Stimulated activated CD8-positive, alpha-beta memory T cell treated with anti-CD3 and anti-CD28 coated beads, Interleukin-7, amount 100 ng/mL, for 24 hours (primary cell): ENCODE data around the gene GAL3ST2.
"Not testable (repeated sequence)": the region's sequence is repeated elsewhere in the genome, so short reads cannot be mapped to it uniquely, and the experiment has no call there.

Experiments used
- DNase-seq: peaks from one replicate; pipeline ENCODE4 v3.0.0-alpha.2; 2020; ENCODE audit warnings: low read depth

The GAL3ST2 gene

DNA sequence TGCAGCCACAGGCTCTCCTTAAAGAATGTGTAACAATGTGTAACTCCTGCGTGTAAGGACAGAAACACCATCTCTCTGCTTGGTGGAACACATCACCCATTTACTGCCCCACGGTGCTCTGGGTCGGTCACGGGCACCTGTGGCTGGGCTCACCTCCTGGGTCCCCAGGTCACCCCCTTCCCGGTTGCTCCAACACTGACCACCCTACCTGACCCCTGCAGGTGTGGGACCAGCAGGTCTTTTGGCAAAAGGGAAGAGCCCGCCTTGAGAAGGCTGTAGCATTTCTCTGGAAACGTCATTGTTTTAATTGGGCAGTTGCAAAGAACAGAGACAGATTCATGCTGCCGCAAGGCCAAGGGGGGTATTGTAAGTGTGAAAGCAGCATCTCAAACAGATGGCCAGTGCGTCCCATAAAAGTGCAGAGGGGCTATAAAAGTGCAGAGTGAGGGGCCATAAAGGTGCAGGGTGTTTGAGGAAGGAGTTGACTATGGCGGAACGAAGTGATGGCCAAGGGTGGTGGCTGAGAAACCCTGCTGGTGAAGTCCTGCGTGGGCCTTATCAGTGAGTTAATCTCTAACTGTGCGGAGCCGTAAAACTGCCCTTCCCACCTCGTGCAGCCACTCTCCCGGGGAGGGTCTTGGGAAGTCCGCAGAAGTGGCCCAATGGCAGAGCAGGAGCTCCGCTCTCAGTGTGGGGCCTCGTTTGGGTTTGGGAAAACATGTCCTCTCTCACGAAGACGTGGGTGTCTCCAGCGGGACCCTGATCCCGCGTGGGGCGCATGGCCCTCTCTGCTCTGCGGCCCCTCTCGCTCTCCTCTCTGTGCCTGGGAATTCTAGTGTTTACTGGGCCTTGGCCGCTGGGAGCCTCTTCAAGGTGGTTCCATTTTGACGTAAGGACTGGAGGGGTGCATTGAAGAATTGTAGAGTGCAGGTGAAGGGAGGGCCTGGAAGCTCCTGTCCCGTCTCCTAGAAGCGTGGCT, 18.7 kb downstream of the GAL3ST2 start:
- DNase-seq, result no peak

GRCh38 chr2:241796209-241796608, 19.6 kb downstream of the GAL3ST2 start:
- DNase-seq, result no peak

DNA sequence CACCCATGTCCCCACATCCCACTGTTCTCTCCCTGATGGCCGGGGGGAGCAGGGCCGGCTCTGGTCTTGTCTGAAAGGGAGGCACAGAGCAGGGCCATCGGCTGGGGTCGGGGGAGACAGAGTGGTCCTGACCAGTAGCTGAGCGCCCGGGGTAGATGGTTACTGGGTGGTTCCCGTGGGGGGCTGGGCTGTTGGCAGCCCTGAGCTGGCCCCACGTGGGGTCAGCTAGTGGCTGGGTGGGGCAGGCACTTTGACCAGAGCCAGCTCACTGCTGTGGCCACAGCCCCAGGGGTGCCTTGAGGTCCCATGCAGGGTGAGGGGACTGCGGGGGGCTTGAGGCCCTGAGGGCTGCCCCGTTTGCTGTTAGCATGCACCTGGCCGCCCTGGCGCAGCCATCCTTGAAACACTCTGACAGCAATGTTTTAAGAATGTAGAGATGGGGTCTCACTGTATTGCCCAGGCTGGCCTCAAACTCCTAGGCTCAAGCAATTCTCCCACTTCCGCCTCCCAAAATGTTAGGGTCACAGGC, 20.1 kb downstream of the GAL3ST2 start:
- no peak for DNase-seq

DNA sequence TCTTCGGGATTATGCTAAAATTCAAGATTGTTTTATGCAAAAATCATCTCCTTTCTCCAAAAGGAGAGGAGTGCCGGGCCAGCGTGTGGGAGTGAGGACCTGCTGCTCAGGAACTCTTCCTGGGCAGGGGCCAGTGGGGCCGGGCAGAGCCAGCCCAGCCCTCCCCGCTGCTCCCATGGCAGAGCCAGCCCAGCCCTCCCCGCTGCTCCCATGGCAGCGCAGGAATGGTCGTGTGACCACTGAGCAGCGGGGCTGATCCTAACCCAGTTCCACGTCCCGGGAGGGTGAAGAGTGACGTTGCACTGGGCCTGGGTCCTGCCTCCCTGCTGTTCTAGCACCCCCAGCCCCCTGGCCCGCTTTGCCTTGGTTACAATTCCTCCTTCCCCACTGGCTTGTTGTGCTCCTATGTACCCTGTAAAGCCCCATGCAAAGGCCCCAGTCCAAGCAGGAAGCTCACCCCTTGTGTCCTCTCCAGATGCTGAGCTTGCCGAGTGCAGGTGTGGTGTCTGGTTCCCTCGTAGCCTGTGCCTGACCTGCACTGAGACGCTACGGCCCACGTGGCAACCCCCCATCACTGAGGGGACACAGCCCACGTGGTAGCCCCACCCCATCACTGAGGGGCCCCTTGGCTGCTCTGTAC, 20.9 kb downstream of the GAL3ST2 start:
- DNase-seq, result no peak

DNA sequence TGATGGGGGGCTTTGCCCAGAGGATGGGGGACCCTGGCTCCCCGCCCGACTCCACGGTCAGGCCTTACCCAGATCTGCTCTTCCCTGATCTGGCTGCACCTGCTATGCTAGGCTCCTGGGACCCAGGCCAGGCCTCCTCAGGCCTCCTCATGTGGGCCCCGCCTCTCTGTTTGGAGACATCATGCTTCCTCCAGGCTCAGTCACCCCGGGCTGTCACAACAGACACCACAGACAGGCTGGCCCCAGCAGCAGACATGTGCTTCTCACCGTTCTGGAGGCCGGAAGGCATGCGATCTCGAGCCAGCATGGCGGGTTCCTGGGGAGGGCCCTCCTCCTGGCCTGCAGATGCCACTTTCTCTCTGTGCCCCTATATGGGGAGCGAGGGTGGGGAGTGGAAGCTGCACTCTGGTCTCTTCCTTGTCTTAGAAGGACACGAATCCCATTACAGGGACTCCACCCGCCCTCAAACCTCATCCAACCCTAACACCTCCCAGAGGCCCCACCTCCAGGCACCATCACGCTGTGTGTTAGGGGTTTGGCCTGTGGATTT, 21.5 kb downstream of the GAL3ST2 start:
- no peak for DNase-seq

GRCh38 chr2:241798631-241799521, 22.3 kb downstream of the GAL3ST2 start:
- no peak for DNase-seq

DNA sequence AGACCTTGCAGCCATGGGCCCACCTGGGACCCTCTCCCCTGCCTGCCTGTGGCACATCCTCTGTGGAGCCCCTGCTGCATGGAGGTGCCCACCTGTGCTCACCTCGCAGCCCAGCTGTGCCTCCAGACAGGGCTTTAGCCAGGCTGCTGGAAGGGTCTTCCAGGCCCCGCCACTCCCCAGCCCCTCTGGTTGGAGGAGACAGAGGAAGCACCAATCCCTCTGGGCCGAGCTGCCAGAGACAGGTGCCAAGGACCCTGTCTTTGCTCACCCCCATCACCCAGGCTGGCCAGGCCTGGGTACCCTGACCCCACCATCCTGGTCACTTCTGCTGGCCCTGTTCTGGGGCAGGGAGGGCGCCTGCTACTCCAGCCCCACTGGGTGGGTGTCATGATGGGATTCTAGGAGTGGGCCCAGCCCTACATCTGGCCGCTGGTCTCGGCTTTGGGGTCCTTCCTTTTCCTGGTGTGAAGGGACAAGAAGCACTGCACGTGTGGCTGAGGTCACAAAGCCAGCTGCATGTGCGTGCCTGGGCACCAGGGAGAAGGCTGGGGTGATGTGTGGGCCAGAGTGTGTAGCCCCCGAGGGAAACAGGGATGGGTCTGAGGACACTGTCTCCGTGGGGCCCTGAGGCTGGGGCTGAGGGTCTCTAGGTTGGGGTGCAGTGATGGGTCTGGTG, 23.0 kb downstream of the GAL3ST2 start:
- DNase-seq, result no peak

- not testable (repeated sequence) for DNase-seq
Measured at GRCh38 chr2:241800198-241800903, 23.7 kb downstream of the GAL3ST2 start.

DNA sequence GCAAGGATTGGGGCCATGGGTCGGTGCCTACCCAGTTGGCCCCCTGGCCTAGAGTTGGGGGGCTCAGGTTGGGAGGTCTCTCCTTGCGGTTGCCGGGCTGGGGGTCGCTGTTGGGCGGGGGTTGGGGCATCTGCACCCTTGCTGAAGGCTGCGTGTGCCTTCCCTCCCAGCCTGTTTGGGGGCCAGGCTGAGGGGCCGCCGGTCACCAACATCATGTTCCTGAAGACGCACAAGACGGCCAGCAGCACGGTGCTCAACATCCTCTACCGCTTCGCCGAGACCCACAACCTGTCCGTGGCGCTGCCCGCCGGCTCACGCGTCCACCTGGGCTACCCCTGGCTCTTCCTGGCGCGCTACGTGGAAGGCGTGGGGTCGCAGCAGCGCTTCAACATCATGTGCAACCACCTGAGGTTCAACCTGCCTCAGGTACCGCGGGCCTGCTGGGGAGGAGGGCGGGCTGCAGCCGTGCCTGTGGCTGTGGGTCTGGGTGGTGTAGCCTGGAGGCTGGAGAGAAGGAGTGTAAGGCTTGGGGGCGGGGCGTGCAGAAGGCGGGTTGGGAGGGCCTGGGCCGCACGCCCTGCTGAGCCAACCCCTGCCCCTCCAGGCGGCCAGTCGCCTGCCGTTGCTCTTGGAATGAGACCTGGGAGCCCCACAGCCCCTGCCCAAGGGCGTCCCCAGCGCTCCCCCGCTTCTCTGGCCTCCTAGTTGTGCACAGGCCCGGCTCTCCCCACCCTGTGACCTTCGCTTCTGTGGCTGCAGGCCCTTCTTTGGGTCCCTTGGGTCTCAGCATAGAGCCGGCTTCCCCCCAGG, 25.2 kb downstream of the GAL3ST2 start:
- no peak for DNase-seq

DNA sequence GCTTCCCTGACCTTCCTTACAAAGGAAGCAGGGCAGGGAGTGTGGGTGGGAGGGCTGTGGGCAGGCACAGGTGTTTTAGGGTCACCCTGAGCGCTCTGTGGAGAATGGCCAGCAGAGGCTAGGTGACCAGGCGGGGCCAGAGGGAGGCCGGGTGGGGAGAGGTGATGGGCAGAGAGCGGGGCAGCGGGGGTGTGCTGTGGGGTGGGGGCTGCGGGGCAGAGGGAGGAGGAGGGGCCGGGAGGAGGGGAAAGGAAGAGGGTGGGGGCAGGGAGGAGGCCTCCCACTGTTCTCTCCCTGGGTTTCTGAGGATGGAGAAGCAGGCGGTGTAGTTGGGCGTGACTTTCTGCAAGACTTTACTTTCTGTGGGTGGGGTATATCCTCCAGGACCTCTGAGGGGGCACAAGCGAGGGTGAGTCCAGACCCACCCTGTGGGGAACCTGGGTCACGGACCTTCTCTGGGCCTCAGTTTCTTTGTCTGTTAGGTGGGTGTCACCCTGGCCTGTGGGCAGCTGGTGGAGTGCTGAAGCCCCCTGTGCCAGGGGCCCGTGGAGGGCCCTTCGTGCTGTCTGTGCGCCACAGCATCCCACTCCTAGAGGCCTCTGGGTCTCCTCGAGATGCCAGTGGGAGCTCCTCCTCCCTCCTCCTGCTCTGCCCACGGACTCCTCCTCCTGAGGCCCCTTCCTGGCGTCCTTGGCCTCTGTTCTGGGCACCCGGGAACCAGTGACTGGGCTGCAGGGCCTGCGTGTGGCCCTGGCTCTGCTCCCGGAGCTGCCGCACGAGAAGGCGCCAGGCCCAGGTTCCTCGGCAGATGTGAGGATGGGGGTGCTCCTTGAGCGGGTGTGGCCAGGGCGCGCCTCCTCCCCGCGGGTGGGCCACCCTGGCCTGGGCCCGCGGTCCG, 26.0 kb downstream of the GAL3ST2 start:
- no peak for DNase-seq

- DNase-seq, result no peak
Measured at GRCh38 chr2:241803387-241804325, 27.0 kb downstream of the GAL3ST2 start.

DNA sequence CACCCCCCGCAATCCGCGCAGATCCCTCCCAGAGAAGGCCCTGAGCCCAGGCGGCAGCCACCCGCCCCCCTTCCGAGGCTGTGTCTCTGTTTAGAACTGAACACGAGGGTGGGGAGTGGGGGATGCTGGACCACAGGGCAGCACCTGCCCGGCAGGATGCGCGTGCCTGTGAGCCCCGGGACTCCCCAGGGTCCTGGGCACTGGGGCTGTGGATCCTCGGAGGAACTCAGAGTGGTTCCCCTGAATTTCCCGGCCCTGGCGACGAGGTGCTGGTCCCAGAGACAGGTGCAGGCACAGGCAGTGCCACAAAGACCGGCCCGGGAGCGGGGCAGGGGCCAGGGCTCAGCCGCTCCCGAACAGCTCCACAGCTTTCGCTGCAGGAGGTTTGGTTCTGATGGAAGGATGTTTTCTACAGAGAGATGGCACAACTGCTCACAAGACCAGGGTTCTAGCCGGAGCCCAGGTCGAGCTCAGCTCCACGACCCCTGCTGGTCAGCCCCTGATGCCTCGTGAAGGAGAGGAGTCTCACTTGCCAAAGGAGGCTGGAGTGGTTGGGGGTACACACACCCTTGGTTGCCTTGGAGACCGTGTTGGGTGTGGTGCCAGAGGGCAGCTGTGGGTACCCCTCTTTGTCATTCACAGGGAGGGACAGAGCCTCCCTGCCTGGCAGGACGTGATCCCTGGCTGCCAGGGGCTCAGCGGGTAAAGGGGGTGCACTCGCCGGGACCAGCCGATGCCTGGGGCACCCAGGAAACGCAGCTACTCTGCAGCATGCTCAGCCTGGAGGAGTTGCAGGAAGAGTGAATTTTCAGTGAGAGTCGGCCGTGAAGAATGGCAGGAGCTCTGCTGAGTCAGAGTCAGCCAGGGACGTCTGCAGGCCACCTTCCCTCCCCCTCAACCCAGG, 28.0 kb downstream of the GAL3ST2 start:
- no peak for DNase-seq

DNA sequence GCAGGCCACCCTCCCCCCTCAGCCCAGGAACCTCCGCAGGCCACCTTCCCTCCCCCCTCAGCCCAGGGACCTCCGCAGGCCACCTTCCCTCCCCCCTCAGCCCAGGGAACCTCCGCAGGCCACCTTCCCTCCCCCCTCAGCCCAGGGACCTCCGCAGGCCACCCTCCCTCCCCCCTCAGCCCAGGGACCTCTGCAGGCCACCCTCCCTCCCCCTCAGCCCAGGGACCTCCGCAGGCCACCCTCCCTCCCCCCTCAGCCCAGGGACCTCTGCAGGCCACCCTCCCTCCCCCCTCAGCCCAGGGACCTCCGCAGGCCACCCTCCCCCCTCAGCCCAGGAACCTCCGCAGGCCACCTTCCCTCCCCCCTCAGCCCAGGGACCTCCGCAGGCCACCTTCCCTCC, 29.6 kb downstream of the GAL3ST2 start:
- DNase-seq, result not testable (repeated sequence)

DNA sequence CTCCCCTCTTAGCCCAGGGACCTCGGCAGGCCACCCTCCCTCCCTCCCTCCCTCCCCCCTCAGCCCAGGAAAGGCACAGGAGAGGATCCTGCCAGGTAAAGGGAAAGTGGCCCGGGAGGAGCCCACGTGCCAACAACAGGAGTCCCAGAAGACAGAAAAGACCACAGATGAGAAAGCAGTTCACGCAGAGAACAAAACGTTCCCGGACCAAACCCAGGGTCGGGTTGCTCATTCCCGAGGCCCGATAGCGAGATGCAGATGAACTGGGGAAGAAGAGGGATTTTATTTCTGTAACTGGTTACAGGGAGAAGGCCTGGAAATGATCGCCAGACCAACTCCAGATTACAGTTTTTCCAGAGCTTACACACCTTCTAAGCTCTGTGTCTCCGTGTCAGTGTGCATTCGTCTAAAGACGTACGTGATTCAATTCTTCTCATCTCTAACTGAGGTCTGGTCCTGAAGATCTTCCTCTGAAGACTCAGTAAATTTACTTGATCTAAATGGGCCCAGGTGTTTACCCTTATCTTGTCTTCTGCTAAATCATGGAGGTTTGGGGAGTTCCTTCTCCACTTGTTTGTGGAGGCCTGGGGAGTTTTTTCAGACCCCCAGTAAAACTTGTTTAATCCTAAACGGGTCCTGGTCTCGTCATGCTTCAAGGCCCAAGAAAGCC, 31.6 kb downstream of the GAL3ST2 start:
- DNase-seq, result no peak

DNA sequence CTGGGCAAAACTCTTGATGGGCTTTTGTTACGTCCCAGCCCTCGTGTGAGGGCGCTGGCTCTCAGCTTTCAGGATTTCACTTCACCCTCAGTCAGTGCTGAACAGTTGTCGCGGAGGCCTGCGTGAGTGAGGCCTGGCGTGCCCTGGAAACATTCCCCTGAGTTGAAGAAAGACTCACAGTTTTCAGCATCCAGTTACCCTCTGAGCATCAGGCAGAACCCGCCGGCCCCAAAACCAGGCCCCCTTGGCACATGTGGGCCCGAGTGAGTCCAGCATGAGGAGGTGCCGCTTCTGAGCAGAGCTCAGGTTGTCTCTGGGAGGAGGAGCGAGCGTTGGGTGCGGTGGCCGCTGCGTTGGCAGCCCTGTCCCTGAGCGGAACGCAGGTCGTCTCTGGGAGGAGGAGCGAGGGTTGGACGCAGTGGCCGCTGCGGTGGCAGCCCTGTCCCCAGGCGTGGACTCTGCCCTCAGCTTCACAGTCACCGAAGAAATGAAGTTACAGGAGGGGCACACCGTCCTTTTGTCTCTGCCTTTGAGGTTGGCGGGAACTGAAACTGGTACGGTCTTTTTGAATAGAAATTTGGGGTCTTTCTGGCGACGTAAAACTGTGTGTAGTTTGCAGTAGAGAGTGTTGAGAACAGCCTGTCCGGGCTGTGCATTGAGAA, 32.2 kb downstream of the GAL3ST2 start, which contains the start of gene NEU4:
Gene NEU4 (plus strand): TSS at position 473 of the 662 bp plus-strand sequence. CDS start 5,292 bp downstream, outside the sequence.
- DNase-seq, result no peak
